NCI-H2227 (cell line): ENCODE data around the gene DEXI.

Experiments
- DNase-seq: peaks from one replicate; lab custom pipeline; 2025; ENCODE audit not compliant: unreplicated experiment; lab: John Stamatoyannopoulos, UW

Gene DEXI

DNA sequence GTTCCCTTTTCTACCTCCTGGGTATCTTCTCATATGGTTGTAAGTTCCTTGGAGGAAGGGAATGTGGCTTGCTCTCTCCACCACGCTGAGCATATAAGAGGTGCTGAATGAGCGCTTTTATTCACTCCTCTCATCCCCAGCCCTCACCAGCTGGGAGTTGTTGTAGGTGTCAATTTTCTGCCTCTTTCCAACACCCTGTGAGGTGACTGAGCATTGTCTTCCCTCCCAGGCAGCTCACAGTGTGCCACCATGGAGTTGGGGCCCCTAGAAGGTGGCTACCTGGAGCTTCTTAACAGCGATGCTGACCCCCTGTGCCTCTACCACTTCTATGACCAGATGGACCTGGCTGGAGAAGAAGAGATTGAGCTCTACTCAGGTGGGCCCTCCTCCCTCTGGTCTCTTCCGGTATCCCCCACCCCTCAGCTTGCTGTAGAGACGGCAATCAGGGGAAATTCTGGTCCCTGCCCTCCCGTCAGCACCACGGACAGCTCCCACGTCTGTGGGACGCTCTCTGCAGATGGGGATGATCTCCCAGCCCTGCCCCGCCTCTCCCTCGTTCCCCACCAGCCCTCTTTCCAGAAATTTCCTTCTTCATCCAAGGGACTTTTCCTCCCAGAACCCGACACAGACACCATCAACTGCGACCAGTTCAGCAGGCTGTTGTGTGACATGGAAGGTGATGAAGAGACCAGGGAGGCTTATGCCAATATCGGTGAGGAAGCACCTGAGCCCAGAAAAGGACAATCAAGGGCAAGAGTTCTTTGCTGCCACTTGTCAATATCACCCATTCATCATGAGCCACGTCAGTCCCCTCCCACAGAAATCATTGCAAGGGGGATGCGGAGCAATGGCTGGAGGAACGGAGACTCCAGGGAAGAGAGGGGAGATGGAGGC lies 47.0 kb downstream of the DEXI start:
- DNase-seq: no peak

DNA sequence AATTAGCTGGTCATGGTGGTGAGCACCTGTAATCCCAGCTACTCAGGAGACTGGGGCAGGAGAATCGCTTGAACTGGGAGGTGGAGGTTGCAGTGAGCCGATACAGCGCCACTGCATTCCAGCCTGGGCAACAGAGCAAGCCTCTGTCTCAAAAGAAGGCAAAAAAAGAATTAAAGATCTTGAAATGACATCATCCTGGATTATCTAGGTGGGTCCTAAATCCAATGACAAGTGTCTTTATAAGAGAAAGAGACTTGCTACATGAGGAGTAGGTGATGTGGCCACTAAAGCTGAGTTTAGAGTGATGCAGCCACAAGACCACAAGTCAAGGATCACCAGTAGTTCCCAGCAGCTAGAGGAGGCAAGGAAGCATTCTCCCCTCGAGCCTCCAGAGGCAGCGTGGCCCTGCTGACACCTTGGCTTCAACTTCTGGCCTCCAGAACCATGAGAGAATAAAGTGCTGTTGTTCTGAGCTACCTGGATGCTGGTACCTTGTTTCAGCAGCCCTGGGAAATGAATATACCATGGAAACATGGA lies 49.4 kb downstream of the DEXI start:
- DNase-seq: no peak

DNA sequence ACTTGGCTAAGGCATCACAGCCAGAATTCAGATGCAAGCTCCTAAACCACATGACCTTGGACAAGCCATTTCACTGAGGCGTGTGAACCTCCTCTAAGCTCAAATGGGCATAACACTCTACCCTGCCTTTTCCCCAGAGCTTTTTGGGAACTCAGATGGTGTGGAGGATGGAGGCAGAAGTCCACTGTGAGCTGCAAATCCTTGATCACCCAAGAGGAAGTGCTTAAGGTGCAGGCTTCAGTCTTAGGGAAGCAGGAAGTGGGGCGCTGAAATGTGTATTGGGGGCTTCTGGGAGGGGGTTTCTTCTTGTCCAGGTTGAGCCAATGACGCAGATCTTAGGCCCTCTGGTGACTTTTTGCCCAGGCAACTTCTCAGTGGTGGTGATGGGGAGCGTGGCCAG lies 52.4 kb downstream of the DEXI start:
- DNase-seq: no peak

DNA sequence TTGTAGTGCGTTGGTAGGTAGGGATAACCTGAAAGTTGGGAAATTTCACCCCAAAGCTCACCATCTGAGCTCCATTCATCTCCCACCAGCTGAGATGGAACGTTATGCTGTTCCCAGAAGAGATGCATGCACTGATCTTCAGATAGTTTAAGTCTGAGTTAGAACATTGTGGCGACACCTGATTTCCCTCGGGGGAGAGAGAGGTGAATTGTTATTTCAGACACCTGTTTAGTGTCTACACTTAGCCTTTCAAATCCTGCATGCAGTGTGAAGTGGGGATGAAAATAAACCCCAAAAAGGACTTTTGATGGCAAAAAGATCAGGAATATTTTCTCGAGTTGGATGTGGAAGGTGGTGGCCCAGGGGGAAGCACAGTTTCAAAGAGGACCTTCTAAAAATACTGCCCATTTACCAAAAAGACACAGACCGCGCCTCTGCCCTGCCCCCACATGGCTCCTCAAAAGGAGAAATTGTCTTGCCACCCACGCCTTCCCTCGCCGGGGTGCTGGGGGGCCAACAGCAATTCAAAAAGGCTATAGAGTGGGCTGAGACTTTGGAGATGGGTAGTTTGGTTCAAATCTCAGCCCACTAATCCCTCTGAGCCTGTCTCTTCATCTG lies 53.8 kb downstream of the DEXI start:
- no peak for DNase-seq

DNA sequence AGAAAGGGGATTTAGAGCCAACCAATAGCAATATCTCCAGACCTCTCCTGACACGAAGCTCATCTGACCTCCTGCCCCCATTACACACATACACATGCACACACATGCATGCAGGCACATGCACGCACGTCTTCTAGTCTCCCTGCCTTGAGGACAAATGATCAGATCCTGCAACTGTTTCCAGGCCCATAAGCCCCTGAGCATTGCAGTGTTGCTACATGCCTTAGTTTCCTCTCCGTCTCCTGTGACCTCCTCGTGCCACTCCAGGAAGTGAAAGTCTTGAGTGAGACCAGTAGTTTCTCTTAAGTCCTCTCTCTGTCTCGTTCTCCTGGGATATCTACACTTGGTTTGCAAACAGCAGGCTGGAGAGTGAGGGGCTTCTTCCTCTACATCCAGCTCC lies 57.0 kb downstream of the DEXI start:
- DNase-seq: no peak

DNA sequence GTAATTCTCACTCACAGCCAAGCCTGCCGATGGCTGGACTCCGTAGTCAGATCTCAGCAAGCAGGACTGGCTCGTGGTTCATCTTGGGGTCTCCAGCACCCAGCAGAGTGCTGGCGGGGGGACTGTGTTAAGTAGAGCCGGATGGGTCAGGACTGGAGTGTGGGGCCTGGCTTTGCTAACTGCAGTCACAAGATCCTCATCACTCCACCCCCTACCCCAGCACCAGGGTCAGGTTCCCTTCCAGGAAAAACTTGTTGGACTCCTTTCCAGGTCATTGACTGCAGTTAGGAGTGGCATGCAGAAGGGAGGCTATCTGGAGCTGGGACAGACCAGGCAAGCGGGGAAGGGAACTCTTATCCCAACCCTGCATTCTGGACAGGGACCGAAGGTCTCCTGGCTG lies 59.3 kb downstream of the DEXI start:
- no peak for DNase-seq

DNA sequence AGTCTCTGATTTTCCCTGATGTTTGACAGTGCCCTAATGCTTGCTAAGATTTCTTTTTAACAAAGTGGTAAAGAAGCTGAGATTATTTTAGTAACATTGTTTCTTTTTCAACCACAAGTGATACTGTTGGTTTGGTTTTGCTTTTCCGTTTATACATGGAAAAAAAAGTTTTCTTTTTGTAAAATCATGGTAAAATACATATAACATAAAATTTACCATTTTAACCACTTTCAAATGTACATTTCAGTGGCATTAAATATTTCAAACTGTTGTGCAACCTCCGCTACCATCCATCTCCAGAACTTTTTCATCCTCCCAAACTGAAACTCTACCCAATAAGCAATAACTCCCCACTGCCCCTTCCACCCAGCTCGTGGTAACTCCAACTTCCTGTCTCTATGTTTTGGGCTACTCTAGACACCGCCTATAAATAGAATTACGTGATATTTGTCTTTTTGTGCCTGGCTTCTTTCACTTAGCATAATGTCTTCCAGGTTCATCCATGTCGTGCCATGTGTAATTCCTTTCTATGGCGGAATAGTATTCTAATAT lies 60.7 kb downstream of the DEXI start:
- no peak for DNase-seq

DNA sequence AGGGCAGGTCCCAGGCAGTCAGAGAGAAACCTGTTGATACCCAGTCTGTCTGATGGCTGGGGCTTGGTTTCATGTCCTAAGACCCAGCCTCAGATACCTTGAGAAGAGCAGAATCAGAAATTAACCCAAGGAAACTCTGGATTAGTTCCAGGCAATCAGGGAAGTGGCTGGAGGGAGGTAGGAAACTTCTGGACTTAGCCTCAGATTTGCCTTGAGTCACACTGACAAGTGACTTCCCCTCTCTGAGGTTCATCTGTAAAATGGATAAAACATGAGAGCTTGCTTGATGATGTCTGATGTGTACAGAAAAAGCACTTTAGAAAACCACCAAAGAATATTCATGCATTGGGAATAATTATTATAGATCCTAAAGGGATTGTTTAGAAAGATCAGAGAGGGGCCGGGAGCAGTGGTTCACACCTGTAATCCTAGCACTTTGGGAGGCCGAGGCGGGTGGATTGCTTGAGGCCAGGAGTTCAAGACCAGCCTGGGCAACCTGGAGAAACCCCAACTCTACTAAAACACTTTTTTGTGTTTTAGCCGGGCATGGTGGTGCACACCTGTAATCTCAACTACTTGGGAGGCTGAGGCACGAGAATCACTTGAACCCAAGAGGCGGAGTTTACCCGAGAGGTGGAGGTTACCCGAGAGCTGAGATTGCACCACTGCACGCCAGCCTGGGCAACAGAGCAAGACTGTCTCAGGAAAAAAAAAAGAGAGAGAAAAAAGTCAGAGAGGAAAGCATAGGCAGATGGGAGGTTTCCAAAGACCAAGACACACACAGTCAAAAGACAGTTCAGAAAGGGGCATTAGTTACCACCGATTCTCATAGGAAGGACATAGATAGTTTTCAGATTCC lies 61.4 kb downstream of the DEXI start:
- no peak for DNase-seq

DNA sequence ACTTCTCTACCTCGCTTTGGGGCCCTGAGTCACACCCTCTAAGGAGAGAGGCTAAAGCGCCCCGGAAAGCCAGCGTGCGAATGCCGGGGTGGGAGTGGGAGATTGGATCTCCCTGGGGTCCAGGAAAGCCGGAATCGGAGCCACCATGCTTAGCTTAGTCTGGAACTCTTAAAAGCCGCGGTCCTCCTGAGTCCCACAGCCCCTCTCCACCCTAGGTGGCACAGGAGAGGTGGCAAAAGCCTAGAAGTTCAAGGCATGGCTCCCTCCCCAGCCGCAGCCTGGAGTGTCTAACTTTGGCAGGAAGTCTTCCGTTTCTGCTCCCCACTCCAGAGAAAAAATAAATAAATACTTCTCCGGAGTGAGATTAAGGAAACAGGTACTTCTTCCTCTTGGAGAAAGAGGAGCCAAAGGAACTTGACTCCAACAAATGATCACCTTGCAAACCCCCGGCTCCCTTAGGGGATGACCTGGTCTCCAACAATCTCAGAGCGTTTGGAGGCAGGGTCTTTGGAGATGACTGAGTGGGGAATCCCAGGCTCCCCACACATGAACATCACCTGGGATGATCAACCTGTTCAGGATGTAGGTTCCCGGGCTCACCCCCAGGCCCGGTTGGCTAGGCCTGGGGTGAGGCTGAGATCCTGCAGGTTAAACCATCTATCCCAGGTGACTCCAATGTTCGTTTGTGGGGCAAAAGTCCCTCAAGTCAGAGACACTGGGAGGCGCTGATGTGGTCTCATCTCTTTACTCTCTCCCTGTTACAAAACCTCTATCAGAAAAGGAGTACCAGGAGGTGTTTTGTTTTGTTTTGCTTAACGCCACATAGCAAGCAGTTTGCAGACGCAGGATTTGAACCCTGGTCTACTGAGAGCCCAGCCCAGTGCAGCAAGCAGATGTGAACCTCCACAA lies 62.3 kb downstream of the DEXI start:
- DNase-seq: no peak
